ENCODE measurements around the gene HSF5.

- TF ChIP-seq, protein P1, sequence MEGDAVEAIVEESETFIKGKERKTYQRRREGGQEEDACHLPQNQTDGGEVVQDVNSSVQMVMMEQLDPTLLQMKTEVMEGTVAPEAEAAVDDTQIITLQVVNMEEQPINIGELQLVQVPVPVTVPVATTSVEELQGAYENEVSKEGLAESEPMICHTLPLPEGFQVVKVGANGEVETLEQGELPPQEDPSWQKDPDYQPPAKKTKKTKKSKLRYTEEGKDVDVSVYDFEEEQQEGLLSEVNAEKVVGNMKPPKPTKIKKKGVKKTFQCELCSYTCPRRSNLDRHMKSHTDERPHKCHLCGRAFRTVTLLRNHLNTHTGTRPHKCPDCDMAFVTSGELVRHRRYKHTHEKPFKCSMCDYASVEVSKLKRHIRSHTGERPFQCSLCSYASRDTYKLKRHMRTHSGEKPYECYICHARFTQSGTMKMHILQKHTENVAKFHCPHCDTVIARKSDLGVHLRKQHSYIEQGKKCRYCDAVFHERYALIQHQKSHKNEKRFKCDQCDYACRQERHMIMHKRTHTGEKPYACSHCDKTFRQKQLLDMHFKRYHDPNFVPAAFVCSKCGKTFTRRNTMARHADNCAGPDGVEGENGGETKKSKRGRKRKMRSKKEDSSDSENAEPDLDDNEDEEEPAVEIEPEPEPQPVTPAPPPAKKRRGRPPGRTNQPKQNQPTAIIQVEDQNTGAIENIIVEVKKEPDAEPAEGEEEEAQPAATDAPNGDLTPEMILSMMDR (IDR thresholded peaks at IDR 0.05): no peak
- TF ChIP-seq POLR2AphosphoS5 (IDR thresholded peaks at IDR 0.05): no peak
Measured at GRCh38 chr17:58527306-58527705, 39.1 kb upstream of the HSF5 start.
